ENCODE measurements around the gene UNC45A. TPM values are rescaled to one million over a fixed set of nuclear protein-coding genes. Genes with fewer than 3 reads are reported as not detected.

The UNC45A gene, protein sequence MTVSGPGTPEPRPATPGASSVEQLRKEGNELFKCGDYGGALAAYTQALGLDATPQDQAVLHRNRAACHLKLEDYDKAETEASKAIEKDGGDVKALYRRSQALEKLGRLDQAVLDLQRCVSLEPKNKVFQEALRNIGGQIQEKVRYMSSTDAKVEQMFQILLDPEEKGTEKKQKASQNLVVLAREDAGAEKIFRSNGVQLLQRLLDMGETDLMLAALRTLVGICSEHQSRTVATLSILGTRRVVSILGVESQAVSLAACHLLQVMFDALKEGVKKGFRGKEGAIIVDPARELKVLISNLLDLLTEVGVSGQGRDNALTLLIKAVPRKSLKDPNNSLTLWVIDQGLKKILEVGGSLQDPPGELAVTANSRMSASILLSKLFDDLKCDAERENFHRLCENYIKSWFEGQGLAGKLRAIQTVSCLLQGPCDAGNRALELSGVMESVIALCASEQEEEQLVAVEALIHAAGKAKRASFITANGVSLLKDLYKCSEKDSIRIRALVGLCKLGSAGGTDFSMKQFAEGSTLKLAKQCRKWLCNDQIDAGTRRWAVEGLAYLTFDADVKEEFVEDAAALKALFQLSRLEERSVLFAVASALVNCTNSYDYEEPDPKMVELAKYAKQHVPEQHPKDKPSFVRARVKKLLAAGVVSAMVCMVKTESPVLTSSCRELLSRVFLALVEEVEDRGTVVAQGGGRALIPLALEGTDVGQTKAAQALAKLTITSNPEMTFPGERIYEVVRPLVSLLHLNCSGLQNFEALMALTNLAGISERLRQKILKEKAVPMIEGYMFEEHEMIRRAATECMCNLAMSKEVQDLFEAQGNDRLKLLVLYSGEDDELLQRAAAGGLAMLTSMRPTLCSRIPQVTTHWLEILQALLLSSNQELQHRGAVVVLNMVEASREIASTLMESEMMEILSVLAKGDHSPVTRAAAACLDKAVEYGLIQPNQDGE
- total RNA-seq (2014; rRNA removed) (68.4 and 73.7 TPM in 2 replicates), Bru-seq, nascent RNA (percentile 58 among the genes with signal in this experiment), BruChase-seq, experiment 1, labeled RNA remaining after a 6-hour chase (percentile 72 among the genes with signal in this experiment), BruChase-seq, experiment 2, labeled RNA remaining after a 2-hour chase (percentile 66 among the genes with signal in this experiment)
- long read RNA-seq, transcript UNC45A-202 (20 exons, 3,252 nt), result major isoform, 41 of 163 reads
- long read RNA-seq, partial matches to known transcripts, result 100 of 163 reads
- long read RNA-seq, other reads (novel, unspliced or antisense), result 22 of 163 reads

DNA sequence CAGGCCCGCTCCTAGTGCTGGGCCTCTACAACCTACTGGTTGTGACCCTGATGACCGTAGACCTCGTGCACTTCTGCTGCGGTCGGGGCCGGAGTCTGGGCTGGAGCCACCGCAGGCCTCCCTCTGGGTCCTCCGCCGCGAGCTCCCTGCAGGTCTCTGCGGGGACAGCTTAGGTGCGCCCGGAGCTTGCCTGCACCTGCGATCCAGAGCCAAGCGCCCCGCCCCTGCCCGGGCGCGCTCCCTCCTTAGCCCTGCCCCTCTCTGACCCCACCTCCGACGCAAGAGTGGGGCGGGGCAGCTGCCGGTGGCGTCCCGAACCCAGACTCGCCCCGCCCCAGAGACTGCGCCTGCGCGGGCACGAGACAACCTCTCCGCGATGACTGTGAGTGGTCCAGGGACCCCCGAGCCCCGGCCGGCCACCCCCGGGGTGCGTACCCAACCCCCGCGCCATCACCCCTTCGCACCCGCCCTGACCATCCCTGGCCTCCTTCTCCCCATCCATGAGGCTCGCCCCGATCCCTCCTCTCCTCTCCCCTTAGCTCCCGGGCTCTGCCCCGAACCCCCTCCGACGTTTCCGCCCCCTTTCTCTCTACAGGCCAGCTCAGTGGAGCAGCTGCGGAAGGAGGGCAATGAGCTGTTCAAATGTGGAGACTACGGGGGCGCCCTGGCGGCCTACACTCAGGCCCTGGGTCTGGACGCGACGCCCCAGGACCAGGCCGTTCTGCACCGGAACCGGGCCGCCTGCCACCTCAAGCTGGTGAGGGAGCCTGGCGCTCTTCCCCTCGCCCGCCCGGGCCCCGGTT lies at the start of gene UNC45A:
Gene UNC45A, plus strand, starts transcription at position 337 of the 803 bp plus-strand sequence. Its CDS starts 40 bp downstream, at position 377.
- Histone ChIP-seq H3K4me3 (ENCODE audit: low read length) (peak within 1 kb of the TSS; percentile 87), H3K4me1 (ENCODE audit: insufficient read depth, low read length) (peaks cover 33% of the 10 kb centered on the region), H3K9me3 (ENCODE audit: low read length) (no peaks in the 10 kb centered on the region), H3K36me3 (ENCODE audit: low read depth, low read length) (0 out of 2 replicates have a peak, but pooled peaks cover 11% of the 10 kb centered on the region), H3K27ac (ENCODE audit: low read length) (no peak within 1 kb of the TSS), H3K4me2 (ENCODE audit: low read length) (peak within 1 kb of the TSS; percentile 95), H3K9me2 (replicated peaks; ENCODE audit: low read length) (no peaks in the 10 kb centered on the region), H3F3A (ENCODE audit: low read length, unreplicated experiment) (no peaks in the 10 kb centered on the region), H4K20me1 (ENCODE audit: low read length) (no peaks in the 10 kb centered on the region), H3K9ac (ENCODE audit: low read length) (peak within 1 kb of the TSS; percentile 83), H3K79me2 (ENCODE audit: low read length) (peaks cover 23% of the 10 kb centered on the region), H3K27me3 (ENCODE audit: low read length) (no peaks in the 10 kb centered on the region), H2AFZ (ENCODE audit: low read length) (peak within 1 kb of the TSS; percentile 83)
- no peak for TF ChIP-seq EZH2 (IDR thresholded peaks at IDR 0.05; ENCODE audit: low read length, unreplicated experiment)
- TF ChIP-seq, protein P1, sequence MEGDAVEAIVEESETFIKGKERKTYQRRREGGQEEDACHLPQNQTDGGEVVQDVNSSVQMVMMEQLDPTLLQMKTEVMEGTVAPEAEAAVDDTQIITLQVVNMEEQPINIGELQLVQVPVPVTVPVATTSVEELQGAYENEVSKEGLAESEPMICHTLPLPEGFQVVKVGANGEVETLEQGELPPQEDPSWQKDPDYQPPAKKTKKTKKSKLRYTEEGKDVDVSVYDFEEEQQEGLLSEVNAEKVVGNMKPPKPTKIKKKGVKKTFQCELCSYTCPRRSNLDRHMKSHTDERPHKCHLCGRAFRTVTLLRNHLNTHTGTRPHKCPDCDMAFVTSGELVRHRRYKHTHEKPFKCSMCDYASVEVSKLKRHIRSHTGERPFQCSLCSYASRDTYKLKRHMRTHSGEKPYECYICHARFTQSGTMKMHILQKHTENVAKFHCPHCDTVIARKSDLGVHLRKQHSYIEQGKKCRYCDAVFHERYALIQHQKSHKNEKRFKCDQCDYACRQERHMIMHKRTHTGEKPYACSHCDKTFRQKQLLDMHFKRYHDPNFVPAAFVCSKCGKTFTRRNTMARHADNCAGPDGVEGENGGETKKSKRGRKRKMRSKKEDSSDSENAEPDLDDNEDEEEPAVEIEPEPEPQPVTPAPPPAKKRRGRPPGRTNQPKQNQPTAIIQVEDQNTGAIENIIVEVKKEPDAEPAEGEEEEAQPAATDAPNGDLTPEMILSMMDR (conservative IDR thresholded peaks at IDR 0.05; ENCODE audit: low read depth, low read length), result 0 out of 2 replicates have a peak, but pooled peaks have one; percentile 8
- DNase-seq, result peak; percentile 94
- peak; percentile 71 for ATAC-seq
- ChIA-PET POLR2A (ENCODE audit: unreplicated experiment) (interaction anchor here (0.6 to 1.0 kb wide), 3 partner anchors 33 to 176 kb away, joined by 3 read pairs; no protein-coding TSS in a partner anchor), CTCF (interaction anchor here (0.7 to 2.1 kb wide), 4 partner anchors 14 to 287 kb away, joined by 3 to 9 read pairs (median 5); no protein-coding TSS in a partner anchor)
- no TSS peak for BruUV-seq (replicated peaks)
- intact Hi-C loops (cut with micrococcal nuclease), result loop anchor here (5.0 to 10.0 kb wide), 2 partner anchors 57 to 100 kb away; partner anchors contain the start of gene PRC1

DNA sequence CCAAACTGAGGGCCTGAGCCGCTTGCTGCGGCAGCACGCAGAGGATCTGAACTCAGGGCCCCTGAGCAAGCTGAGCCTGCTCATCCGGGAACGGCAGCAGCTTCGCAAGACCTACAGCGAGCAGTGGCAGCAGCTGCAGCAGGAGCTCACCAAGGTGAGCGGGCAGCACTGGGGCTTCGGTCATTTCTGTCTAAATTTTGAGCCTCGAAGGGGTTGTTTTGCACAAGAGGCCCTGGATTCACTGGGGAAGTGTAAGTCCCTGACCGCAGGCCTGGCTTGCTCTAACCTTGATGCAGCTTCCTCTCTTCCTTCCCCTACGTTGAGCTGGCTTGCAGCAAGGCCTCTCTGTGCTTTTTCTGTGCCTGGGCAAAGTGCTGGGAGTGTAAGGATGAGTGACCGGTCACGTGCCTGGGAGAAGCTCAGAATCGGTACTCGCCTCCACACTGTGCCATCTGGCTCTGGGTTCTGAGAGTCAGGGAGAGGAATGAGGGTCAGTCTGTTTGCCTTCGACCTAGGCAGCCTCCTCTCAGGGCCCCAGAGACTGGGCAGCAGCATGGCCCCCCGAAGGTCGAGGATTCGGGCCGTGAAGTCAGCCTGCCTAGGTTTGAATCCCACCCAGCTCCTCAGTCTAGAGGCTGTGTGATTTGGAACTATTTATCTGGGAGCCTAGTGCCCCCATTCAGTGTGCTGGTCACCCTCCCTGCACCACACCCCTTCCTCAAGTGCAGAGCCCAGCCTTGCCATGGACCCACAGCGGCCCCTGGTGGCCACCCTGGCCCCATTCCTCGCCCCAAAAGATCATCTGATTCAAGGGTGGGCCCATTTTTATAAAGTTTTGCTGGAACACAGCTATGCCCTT lies 49.4 kb upstream of the UNC45A start:
- H4K20me1 ChIP-seq (ENCODE audit: low read length), result no peaks in the 10 kb centered on the region
- no peaks in the 10 kb centered on the region for H3K4me1 ChIP-seq (ENCODE audit: insufficient read depth, low read length)
- no peaks in the 10 kb centered on the region; the same call in 1 of the 2 replicates for H3K36me3 ChIP-seq (ENCODE audit: low read depth, low read length)
- peak; percentile 72 for ATAC-seq
- TF ChIP-seq EZH2 (IDR thresholded peaks at IDR 0.05; ENCODE audit: low read length, unreplicated experiment), result no peak
- TF ChIP-seq, protein P1 (conservative IDR thresholded peaks at IDR 0.05; ENCODE audit: low read depth, low read length), result peak; percentile 97
- no peak for TF ChIP-seq EZH2phosphoT487 (IDR thresholded peaks at IDR 0.05; ENCODE audit: borderline replicate concordance, low read length)
- no peaks in the 10 kb centered on the region for H3K9me2 ChIP-seq (replicated peaks; ENCODE audit: low read length)
- intact Hi-C loops (cut with micrococcal nuclease), result loop anchor here (1.0 to 5.0 kb wide), 3 partner anchors 168 to 237 kb away; partner anchors contain the start of gene BLM
- ChIA-PET POLR2A (ENCODE audit: unreplicated experiment) (interaction anchor here (0.6 to 0.7 kb wide), 2 partner anchors 221 to 1649 kb away, joined by 3 read pairs; no protein-coding TSS in a partner anchor), CTCF (interaction anchor here (0.5 to 2.4 kb wide), 3 partner anchors 78 to 238 kb away, joined by 3 to 11 read pairs (median 5); no protein-coding TSS in a partner anchor)
- H3K9ac ChIP-seq (ENCODE audit: low read length), result no peak overlapping the region
- DNase-seq, result peak; percentile 62
- no peaks in the 10 kb centered on the region for H3K79me2 ChIP-seq (ENCODE audit: low read length)
- no peak overlapping the region for H3K4me2 ChIP-seq (ENCODE audit: low read length)
- H2AFZ ChIP-seq (ENCODE audit: low read length), result no peak overlapping the region
- no peaks in the 10 kb centered on the region for H3K9me3 ChIP-seq (ENCODE audit: low read length)
- no peaks in the 10 kb centered on the region for H3F3A ChIP-seq (ENCODE audit: low read length, unreplicated experiment)
- BruUV-seq (replicated peaks), result no TSS peak
- no peaks in the 10 kb centered on the region for H3K27me3 ChIP-seq (ENCODE audit: low read length)
- H3K27ac ChIP-seq (ENCODE audit: low read length), result no peak overlapping the region
- no peak overlapping the region for H3K4me3 ChIP-seq (ENCODE audit: low read length)
